Motor neuron (in vitro differentiated cells): ENCODE results near the gene BRD7. TPM values are rescaled to one million over a fixed set of nuclear protein-coding genes. Genes with fewer than 3 reads are reported as not detected.

ENCODE experiments used
- ATAC-seq, 8 experiments: fragments of 200-7000 bp; cut with Tn5 transposase; replicated peaks in 6 of 8; 2 replicates each; pipeline ENCODE4 v1.8.0; 2021; ENCODE audit warnings: mild to moderate bottlenecking in 8 of 8, moderate library complexity in 8 of 8
- H3K27ac ChIP-seq, 2 donors: fragments of 250-450 bp; sonication (Bioruptor Pico); 2 replicates each; pipeline ENCODE4 v1.9.0; 2021; ENCODE audit warnings: antibody characterized with exemption in 2 of 2, mild to moderate bottlenecking in 2 of 2, moderate library complexity in 1 of 2
- H3K4me1 ChIP-seq, 2 donors: fragments of 250-450 bp; sonication (Bioruptor Pico); replicated peaks in 1 of 2; 2 replicates each; pipeline ENCODE4 v1.6.1; 2021; ENCODE audit warnings: antibody characterized with exemption in 2 of 2, mild to moderate bottlenecking in 2 of 2, moderate library complexity in 1 of 2
- H3K4me3 ChIP-seq, 5 donors: fragments of 250-450 bp; sonication (Bioruptor Pico); 2 replicates each; pipeline ENCODE4 v1.9.0; 2021; ENCODE audit warnings: antibody characterized with exemption in 5 of 5, mild to moderate bottlenecking in 5 of 5, moderate library complexity in 4 of 5
- WGBS, 10 experiments: fragments of 450-650 bp; shearing (Covaris generic); methylation state at CpG; one replicate each; pipeline ENCODE4 v1.0.0; 2022; 5-methylcytosine and 5-hydroxymethylcytosine counted together
- in situ Hi-C, 9 experiments: fragments of 400-800 bp; cut with MboI; loops; one replicate each; pipeline ENCODE4 v1.15.0; 2021; ENCODE audit warnings: low sequenced_read_pairs in 9 of 9, low pct_unique_long_range_greater_than_20kb in 2 of 9; ENCODE audit not compliant: unreplicated experiment in 9 of 9
- total RNA-seq, 8 experiments: library from RNA; unstranded; fragments of 300-600 nt; gene quantifications; 2 replicates each; pipeline versions ENCODE4 v1.2.3 to v1.2.4, GENCODE V29; 2022

The BRD7 gene
- total RNA-seq, 8 experiments from 2014 or later: 32.5 to 85.4 (median 55.8) TPM

DNA sequence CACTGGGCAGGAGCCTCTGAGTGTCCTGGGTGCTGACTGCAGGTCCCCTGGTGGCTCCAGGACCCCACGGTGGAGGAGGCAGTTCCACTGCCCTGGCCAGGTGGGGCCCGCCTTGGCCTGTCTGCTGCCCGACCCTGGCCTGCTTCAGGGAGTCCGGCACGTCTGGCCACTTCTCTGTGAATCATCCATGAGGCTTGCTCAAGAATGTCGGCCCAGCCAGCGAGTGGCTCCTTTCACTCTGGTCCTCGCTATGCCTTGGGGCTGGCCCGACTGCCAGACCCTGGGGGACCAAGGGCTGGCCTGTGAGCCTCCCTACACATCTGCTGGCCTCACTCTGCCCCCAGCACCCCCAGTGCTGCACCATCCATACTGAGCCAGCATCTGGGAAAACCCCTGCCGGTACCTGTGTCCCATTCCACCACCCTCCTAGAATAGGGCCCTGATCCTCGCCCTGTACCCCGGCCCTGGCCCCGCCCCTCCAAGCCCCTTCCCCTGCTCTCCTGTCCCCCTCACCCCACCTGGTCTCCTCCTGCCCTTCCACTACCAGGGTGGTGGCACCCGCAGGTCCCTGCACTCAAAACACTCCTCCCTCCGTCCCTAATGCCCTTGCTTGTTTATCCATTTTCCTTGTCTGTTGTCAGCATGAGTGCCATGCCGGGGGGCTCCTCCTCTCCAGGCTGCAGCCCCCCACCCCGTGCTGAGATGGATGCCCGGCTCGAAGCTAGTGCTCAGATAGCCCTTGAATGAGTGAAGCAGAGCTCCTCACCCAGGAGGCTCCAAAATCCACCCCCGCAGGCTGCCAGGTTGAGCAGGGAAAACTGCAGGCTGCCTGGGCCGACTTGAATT, 66.9 kb downstream of the BRD7 start:
- ATAC-seq: peak in 3 of 8 experiments; percentile 65 to 87 (median 80)
- WGBS, 10 experiments: 14 to 87% (median 61%) methylated on average over 2 to 7 of the region's 21 CpGs; no CpG with 5 or more reads in 6 of the 10 experiments
- in situ Hi-C loops: no loop called here
- Histone ChIP-seq H3K27ac (no peak overlapping the region), H3K4me3 (no peak overlapping the region), H3K4me1 (peaks cover 11% of the 10 kb centered on the region in 2 donors)

- Histone ChIP-seq H3K4me1 (peaks cover 11% of the 10 kb centered on the region in 2 donors), H3K27ac (no peak overlapping the region), H3K4me3 (no peak overlapping the region)
- WGBS, 10 experiments: 29 to 90% (median 68%) methylated on average over 1 to 3 of the region's 23 CpGs; no CpG with 5 or more reads in 6 of the 10 experiments
- ATAC-seq: no peak
- in situ Hi-C loops: no loop called here
Observed at GRCh38 chr16:50300942-50301625, 67.7 kb downstream of the BRD7 start.

GRCh38 chr16:50299508-50300105, 69.2 kb downstream of the BRD7 start:
- in situ Hi-C loops: no loop called here
- ATAC-seq: no peak
- 88 to 100% (median 93%) methylated on average over 2 to 4 of the region's 12 CpGs; no CpG with 5 or more reads in 7 of the 10 experiments for WGBS, 10 experiments
- Histone ChIP-seq H3K27ac (no peak overlapping the region), H3K4me3 (no peak overlapping the region), H3K4me1 (peaks cover 11% of the 10 kb centered on the region in 2 donors)

GRCh38 chr16:50298591-50299507, 69.9 kb downstream of the BRD7 start:
- ATAC-seq: no peak
- in situ Hi-C loops: no loop called here
- H3K4me1 ChIP-seq: peaks cover 11% of the 10 kb centered on the region in 2 donors
- H3K27ac ChIP-seq: no peak overlapping the region
- H3K4me3 ChIP-seq: no peak overlapping the region
- WGBS, 10 experiments: 70 to 83% (median 78%) methylated on average over 2 to 10 of the region's 29 CpGs; no CpG with 5 or more reads in 7 of the 10 experiments

DNA sequence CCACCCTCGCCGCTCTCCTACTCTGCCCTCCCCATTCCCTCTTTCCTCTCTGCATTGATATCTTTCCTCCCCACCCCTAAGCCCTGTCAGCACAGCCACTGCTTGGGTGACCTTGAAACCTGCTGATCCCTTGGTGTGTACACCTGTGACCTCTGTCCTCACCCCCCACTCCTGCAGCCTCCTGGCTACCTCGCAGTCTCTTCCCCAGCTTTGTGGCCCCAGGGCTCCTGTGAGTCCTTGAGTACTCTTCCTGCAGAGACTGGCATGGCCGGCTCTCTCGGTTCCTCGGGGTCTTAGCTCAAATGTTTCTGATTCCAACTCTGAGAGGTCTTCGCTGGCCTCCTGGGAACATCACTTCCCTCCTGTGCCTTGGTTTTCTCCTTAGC, 70.7 kb downstream of the BRD7 start:
- H3K4me3 ChIP-seq: no peak overlapping the region
- WGBS, 10 experiments: 83 to 95% (median 90%) methylated on average over 1 to 4 of the region's 7 CpGs; no CpG with 5 or more reads in 7 of the 10 experiments
- peak overlapping the region in 1 of 2 donors; percentile 35 for H3K27ac ChIP-seq
- in situ Hi-C loops: no loop called here
- peaks cover 11% of the 10 kb centered on the region in 2 donors for H3K4me1 ChIP-seq
- ATAC-seq: no peak

DNA sequence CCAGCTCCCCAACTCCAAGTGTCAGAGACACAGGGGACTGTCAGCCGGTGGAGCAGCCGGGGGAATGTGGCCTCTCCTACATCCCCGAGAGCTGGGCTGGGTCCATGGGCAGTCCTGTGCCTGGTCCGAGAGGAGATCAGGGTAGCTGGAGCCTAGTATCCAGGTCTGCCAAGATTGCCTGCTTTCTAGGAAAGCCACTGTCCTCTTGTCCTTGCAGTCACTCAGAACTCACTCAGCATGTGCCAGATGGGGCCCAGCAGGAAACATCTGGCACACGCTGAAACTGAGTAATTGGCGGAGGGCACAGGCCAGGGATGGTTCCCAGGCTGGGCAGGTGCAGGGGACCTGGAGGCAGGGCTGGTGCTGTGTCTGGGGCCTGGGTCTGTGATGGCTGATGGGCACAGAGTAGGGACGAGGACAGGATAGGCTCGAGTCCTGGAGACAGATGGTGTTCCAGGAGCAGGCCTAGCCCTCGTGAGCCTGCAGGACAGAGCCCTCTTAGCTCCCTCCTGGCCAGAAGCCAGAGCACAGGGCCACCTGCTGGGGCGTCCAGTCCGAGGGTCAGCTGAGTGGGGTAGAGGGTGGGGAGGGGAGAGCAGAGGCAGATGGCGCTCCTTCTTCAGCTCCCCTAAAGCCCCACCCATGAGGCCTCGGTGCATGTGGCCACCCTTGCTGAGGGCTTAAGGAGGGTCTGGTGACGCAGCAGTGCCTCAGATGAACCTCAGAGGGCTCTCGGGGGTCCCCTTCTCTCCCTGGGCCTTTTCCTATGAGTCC, 71.3 kb downstream of the BRD7 start:
- in situ Hi-C loops: no loop called here
- ATAC-seq: peak in 5 of 8 experiments; percentile 74 to 84 (median 77)
- peak overlapping the region in 1 of 2 donors; percentile 35 for H3K27ac ChIP-seq

DNA sequence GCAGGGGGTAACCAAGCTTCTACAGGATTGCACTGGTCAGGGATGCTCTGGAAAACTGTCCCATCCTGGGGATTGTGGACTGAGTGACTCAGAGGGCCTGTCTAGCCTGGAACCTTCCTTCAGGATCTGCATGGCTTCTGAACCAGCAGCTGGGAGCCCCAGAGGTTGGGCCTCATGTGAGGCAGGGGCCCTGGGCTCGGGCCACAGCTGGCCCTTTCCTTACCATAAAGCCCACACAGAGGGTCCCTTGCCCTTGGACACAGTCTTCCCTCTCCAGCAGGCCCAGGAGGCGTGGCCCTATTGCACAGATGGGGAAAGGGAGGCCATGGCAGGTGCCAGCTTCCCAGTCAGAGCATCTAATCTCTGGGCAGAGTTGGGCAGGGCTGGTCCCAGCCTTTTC, 72.0 kb downstream of the BRD7 start:
- WGBS, 10 experiments: 50 to 100% methylated on average over 1 of the region's 2 CpGs; no CpG with 5 or more reads in 8 of the 10 experiments
- in situ Hi-C loops: no loop called here
- H3K27ac ChIP-seq: peak overlapping the region in 1 of 2 donors; percentile 12
- no peak for ATAC-seq
- H3K4me3 ChIP-seq: no peak overlapping the region
- H3K4me1 ChIP-seq: peaks cover 11% of the 10 kb centered on the region in 2 donors

More for the DNA sequence above, 71.3 kb downstream of the BRD7 start:
- peaks cover 11% of the 10 kb centered on the region in 2 donors for H3K4me1 ChIP-seq
- WGBS, 10 experiments: 39 to 100% (median 70%) methylated on average over 2 to 4 of the region's 15 CpGs; no CpG with 5 or more reads in 6 of the 10 experiments
- no peak overlapping the region for H3K4me3 ChIP-seq

DNA sequence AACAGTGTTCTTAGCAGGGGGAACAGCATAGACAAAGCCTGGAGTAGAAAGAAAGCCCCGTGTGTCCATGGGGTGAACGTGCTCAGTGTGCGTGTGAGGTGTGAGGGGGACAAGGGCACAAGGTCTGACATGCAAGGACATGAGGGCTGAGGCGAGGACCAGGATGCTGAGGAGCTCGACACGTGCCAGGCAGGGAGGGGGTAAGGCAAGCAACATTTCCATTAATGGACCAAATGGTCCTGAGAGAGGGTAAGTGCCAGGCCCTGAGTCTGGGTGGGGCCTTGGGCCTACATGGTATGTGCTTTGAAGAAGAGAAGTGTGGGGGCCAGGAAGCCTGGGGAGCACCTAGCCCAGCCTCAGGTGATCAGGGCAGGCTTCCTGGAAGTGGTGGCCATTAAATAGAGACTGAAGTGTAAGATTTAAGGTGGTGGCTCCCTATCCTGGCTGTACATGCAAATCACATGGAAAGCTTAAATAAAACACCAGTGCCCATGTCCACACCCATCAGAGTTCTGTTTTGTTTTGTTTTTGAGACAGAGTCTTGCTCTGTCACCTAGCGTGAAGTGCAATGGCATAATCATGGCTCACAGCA, 73.2 kb downstream of the BRD7 start:
- Histone ChIP-seq H3K4me1 (peaks cover 11% of the 10 kb centered on the region in 2 donors), H3K27ac (no peak overlapping the region), H3K4me3 (no peak overlapping the region)
- ATAC-seq: peak in 1 of 8 experiments; percentile 33
- WGBS, 10 experiments: 88 to 100% (median 98%) methylated on average over 1 to 3 of the region's 7 CpGs; no CpG with 5 or more reads in 4 of the 10 experiments
- in situ Hi-C loops: no loop called here

GRCh38 chr16:50294955-50295354, 73.8 kb downstream of the BRD7 start:
- in situ Hi-C loops: no loop called here
- Histone ChIP-seq H3K4me1 (peaks cover 11% of the 10 kb centered on the region in 2 donors), H3K27ac (no peak overlapping the region), H3K4me3 (no peak overlapping the region)
- no peak for ATAC-seq
- WGBS, 10 experiments: 33 to 94% (median 83%) methylated on average over 1 to 3 of the region's 4 CpGs; no CpG with 5 or more reads in 5 of the 10 experiments

DNA sequence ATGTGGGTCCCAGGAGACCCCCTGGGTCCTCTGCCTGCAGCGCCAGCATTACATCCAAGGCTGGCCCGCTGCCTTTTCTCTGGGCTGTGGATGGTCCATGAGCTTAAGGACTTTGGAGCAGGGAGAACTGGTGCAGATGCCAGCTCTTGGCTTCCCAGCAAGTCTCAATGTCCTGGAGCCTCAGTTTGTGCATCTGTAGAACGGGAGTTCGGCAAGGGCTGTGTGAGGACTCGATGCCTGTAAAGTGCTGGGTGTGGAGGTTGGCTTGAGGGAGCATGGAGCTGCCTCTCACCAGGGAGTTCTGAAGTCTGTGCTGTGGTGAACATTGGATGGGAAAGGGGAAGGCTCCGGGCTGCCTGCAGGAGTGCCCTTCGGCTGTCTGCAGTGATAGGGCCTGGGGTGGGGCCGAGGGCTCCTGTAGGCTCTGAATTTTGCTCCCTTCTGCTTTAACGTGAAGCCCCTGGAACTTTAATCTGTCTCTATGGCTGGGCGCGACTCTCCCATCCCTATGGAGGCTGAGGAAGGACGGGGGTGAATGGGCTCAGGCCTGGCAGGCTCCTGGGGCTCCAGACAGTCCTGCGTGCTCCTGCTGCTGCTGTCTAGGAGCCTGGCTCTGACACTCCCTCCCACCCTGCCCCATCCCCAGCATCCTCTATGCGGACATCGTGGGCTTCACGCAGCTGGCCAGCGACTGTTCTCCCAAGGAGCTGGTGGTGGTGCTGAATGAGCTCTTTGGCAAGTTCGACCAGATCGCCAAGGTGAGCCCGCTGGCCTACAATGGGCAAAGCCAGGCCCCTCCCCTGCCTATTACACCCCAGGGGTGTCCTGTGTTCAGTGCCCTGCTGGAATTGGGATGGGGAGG, 74.6 kb downstream of the BRD7 start:
- WGBS, 10 experiments: 67 to 100% (median 87%) methylated on average over 1 to 6 of the region's 20 CpGs; no CpG with 5 or more reads in 4 of the 10 experiments

More for the DNA sequence above, 74.6 kb downstream of the BRD7 start:
- Histone ChIP-seq H3K4me1 (peaks cover 11% of the 10 kb centered on the region in 2 donors), H3K4me3 (no peak overlapping the region), H3K27ac (no peak overlapping the region)
- in situ Hi-C loops: no loop called here
- ATAC-seq: no peak
